PC-3 (cell line): ENCODE data around the gene ACTN4. TPM values are rescaled to one million over a fixed set of nuclear protein-coding genes. Genes with fewer than 3 reads are reported as not detected.
"Not testable (repeated sequence)": the region's sequence is repeated elsewhere in the genome, so short reads cannot be mapped to it uniquely, and the experiment has no call there.

ENCODE experiments used
- ATAC-seq: fragments of 200-7000 bp; cut with Tn5 transposase; 2 replicates; pipeline ENCODE4 v1.9.1; 2020; ENCODE audit warnings: mild to moderate bottlenecking, moderate library complexity
- BruUV-seq: library from RNA; stranded (reverse); fragments of 400-500 nt; replicated peaks from 2 replicates; lab custom pipeline; 2021; lab: Mats Ljungman, UMichigan
- CTCF ChIA-PET: fragments of 300-600 bp; sonication (Branson Sonifier 250); formaldehyde crosslinking; loops from one replicate; lab custom pipeline; 2022; ENCODE audit warnings: antibody characterized with exemption; lab: Charles Lee
- POLR2A ChIA-PET: fragments of 300-600 bp; sonication (Branson Sonifier 250); formaldehyde crosslinking; loops from one replicate; lab custom pipeline; 2022; ENCODE audit warnings: antibody characterized with exemption; ENCODE audit not compliant: unreplicated experiment; lab: Charles Lee
- DNase-seq: peaks from one replicate; pipeline ENCODE4 v3.0.0-alpha.2; 2015
- H2AFZ ChIP-seq: fragments of 300-600 bp; sonication (generic); 2 replicates; pipeline ENCODE4 v1.6.0; 2016; ENCODE audit warnings: antibody characterized with exemption, low read length
- H3F3A ChIP-seq: fragments of 300-600 bp; sonication (generic); one replicate; pipeline ENCODE4 v1.6.0; 2017; ENCODE audit warnings: antibody characterized with exemption, low read length, control low read depth, mild to moderate bottlenecking; ENCODE audit not compliant: unreplicated experiment
- H3K27ac ChIP-seq: fragments of 300-600 bp; sonication (generic); 2 replicates; pipeline ENCODE4 v1.5.1; 2016; ENCODE audit warnings: mild to moderate bottlenecking, low read length
- H3K27me3 ChIP-seq: fragments of 300-600 bp; sonication (generic); 2 replicates; pipeline ENCODE4 v1.6.1; 2016; ENCODE audit warnings: low read length, mixed read lengths
- H3K36me3 ChIP-seq: fragments of 300-600 bp; sonication (generic); 2 replicates; pipeline ENCODE4 v1.6.1; 2016; ENCODE audit warnings: low read depth, mixed run types, low read length, mixed read lengths
- H3K4me1 ChIP-seq: fragments of 300-600 bp; sonication (generic); 2 replicates; pipeline ENCODE4 v1.5.1; 2016; ENCODE audit warnings: low read length; ENCODE audit not compliant: insufficient read depth
- H3K4me2 ChIP-seq: fragments of 300-600 bp; sonication (generic); 2 replicates; pipeline ENCODE4 v1.6.0; 2016; ENCODE audit warnings: low read length
- H3K4me3 ChIP-seq: fragments of 300-600 bp; sonication (generic); 2 replicates; pipeline ENCODE4 v1.5.1; 2016; ENCODE audit warnings: mild to moderate bottlenecking, low read length, mixed read lengths
- H3K79me2 ChIP-seq: fragments of 300-600 bp; sonication (generic); 2 replicates; pipeline ENCODE4 v1.6.1; 2017; ENCODE audit warnings: low read length, mixed read lengths
- H3K9ac ChIP-seq: fragments of 300-600 bp; sonication (generic); 2 replicates; pipeline ENCODE4 v1.6.0; 2016; ENCODE audit warnings: mild to moderate bottlenecking, low read length
- H3K9me2 ChIP-seq: fragments of 300-600 bp; sonication (generic); replicated peaks from 2 replicates; pipeline ENCODE4 v1.6.1; 2016; ENCODE audit warnings: mixed run types, low read length, mixed read lengths
- H3K9me3 ChIP-seq: fragments of 300-600 bp; sonication (generic); 2 replicates; pipeline ENCODE4 v1.6.1; 2016; ENCODE audit warnings: low read length, mixed read lengths
- H4K20me1 ChIP-seq: fragments of 300-600 bp; sonication (generic); 2 replicates; pipeline ENCODE4 v1.6.1; 2016; ENCODE audit warnings: low read length, mixed read lengths
- CTCF ChIP-seq: fragments of 300-600 bp; sonication (generic); conservative IDR thresholded peaks from 2 replicates; pipeline ENCODE4 v1.5.1; 2017; ENCODE audit warnings: antibody characterized with exemption, low read depth, mild to moderate bottlenecking, low read length
- EZH2 ChIP-seq: fragments of 300-600 bp; sonication (generic); IDR thresholded peaks from one replicate; pipeline ENCODE4 v1.6.1; 2017; ENCODE audit warnings: antibody characterized with exemption, mild to moderate bottlenecking, low read length; ENCODE audit not compliant: unreplicated experiment
- EZH2phosphoT487 ChIP-seq: fragments of 300-600 bp; sonication (generic); IDR thresholded peaks from 2 replicates; pipeline ENCODE4 v1.6.1; 2018; ENCODE audit warnings: mild to moderate bottlenecking, antibody characterized with exemption, low read length, borderline replicate concordance
- intact Hi-C: fragments of 100-400 bp; cut with micrococcal nuclease; formaldehyde crosslinking; loops from 2 replicates; pipeline ENCODE4 v1.9.0; 2023
- total RNA-seq: library from RNA; depleted of rRNA; stranded (reverse); fragments of >200 nt; gene quantifications from 2 replicates; pipeline ENCODE4 v1.2.3, GENCODE V29; 2014

The ACTN4 gene
- total RNA-seq, 1 experiment from 2014 or later, result 397 TPM

- Histone ChIP-seq H3K4me3 (no peak overlapping the region), H3K36me3 (no peaks in the 10 kb centered on the region), H3K79me2 (no peaks in the 10 kb centered on the region), H3K9ac (no peak overlapping the region), H4K20me1 (no peaks in the 10 kb centered on the region), H3F3A (no peaks in the 10 kb centered on the region), H3K4me1 (no peaks in the 10 kb centered on the region), H2AFZ (no peak overlapping the region), H3K9me2 (no peaks in the 10 kb centered on the region), H3K27me3 (no peaks in the 10 kb centered on the region), H3K9me3 (no peaks in the 10 kb centered on the region), H3K27ac (no peak overlapping the region), H3K4me2 (no peak overlapping the region)
- DNase-seq, result no peak
- ChIA-PET POLR2A (no interaction called here), CTCF (no interaction called here)
- no TSS peak for BruUV-seq
- no peak for ATAC-seq
- intact Hi-C loops, result no loop called here
- TF ChIP-seq EZH2 (no peak), CTCF (no peak), EZH2phosphoT487 (no peak)
Observed at GRCh38 chr19:38766276-38767047, 119.0 kb downstream of the ACTN4 start.

- no peak overlapping the region for H3K27ac ChIP-seq
- H3K9ac ChIP-seq, result no peak overlapping the region
- H3K9me2 ChIP-seq, result no peaks in the 10 kb centered on the region
- no TSS peak for BruUV-seq
- TF ChIP-seq EZH2, result no peak
- no peak for TF ChIP-seq CTCF
- TF ChIP-seq EZH2phosphoT487, result no peak
- no peak overlapping the region for H2AFZ ChIP-seq
- no peaks in the 10 kb centered on the region for H3K4me1 ChIP-seq
- ChIA-PET CTCF (no interaction called here), POLR2A (no interaction called here)
- no peak overlapping the region for H3K4me2 ChIP-seq
- H3K4me3 ChIP-seq, result no peak overlapping the region
- H3K27me3 ChIP-seq, result no peaks in the 10 kb centered on the region
- no peaks in the 10 kb centered on the region for H3K36me3 ChIP-seq
- no peaks in the 10 kb centered on the region for H3F3A ChIP-seq
- H4K20me1 ChIP-seq, result no peaks in the 10 kb centered on the region
- no peaks in the 10 kb centered on the region for H3K79me2 ChIP-seq
- no peak for ATAC-seq
- DNase-seq, result no peak
- H3K9me3 ChIP-seq, result no peaks in the 10 kb centered on the region
- intact Hi-C loops, result no loop called here
Observed at GRCh38 chr19:38769635-38770211, 122.3 kb downstream of the ACTN4 start.

- H4K20me1 ChIP-seq, POLR2A ChIA-PET, intact Hi-C loops, H3K4me2 ChIP-seq, H3F3A ChIP-seq, CTCF ChIA-PET, H3K4me1 ChIP-seq, H3K27me3 ChIP-seq, H3K4me3 ChIP-seq, BruUV-seq, H2AFZ ChIP-seq, DNase-seq, H3K79me2 ChIP-seq, H3K9ac ChIP-seq, H3K9me2 ChIP-seq, H3K27ac ChIP-seq, H3K36me3 ChIP-seq, ATAC-seq, H3K9me3 ChIP-seq: not testable (repeated sequence)
Observed at GRCh38 chr19:38770228-38770948, 122.9 kb downstream of the ACTN4 start.

GRCh38 chr19:38770949-38771275 is 123.5 kb downstream of the ACTN4 start:
- DNase-seq, H3K4me3 ChIP-seq, H3F3A ChIP-seq, H3K4me1 ChIP-seq, CTCF ChIA-PET, H3K36me3 ChIP-seq, H3K79me2 ChIP-seq, BruUV-seq, H3K27ac ChIP-seq, H3K4me2 ChIP-seq, H4K20me1 ChIP-seq, H3K9me2 ChIP-seq, POLR2A ChIA-PET, H3K9ac ChIP-seq, intact Hi-C loops, H3K9me3 ChIP-seq, H2AFZ ChIP-seq, H3K27me3 ChIP-seq: not testable (repeated sequence)
- 0 out of 2 replicates have a peak, but pooled peaks have one; percentile 29 for ATAC-seq

GRCh38 chr19:38771569-38771968 is 124.1 kb downstream of the ACTN4 start:
- DNase-seq, H2AFZ ChIP-seq, ATAC-seq, POLR2A ChIA-PET, BruUV-seq, intact Hi-C loops, H3K4me1 ChIP-seq, H3K4me3 ChIP-seq, H3K27me3 ChIP-seq, H3F3A ChIP-seq, H3K79me2 ChIP-seq, H3K9me2 ChIP-seq, H3K36me3 ChIP-seq, H3K9me3 ChIP-seq, CTCF ChIA-PET, H3K27ac ChIP-seq, H4K20me1 ChIP-seq, H3K9ac ChIP-seq, H3K4me2 ChIP-seq: not testable (repeated sequence)
